Stomach smooth muscle (tissue), 2 donors: Measurements from ENCODE around the gene PCCB.
"Not testable (repeated sequence)": the region's sequence is repeated elsewhere in the genome, so short reads cannot be mapped to it uniquely, and the experiment has no call there.

Experiments used
- H3K27ac ChIP-seq: one replicate; pipeline ENCODE4 v1.7.0; 2013; ENCODE audit warnings: mild to moderate bottlenecking, low read length, inconsistent platforms
- H3K27me3 ChIP-seq, 2 donors: one replicate each; pipeline ENCODE4 v1.7.0; 2013; ENCODE audit warnings: low read length in 2 of 2; ENCODE audit not compliant: insufficient read depth in 2 of 2, control insufficient read depth in 1 of 2
- H3K36me3 ChIP-seq, 2 donors: one replicate each; pipeline ENCODE4 v1.7.0; 2013; ENCODE audit warnings: low read length in 2 of 2; ENCODE audit not compliant: control insufficient read depth in 2 of 2, insufficient read depth in 2 of 2
- H3K4me1 ChIP-seq: one replicate; pipeline ENCODE4 v1.7.0; 2013; ENCODE audit warnings: low read length; ENCODE audit not compliant: control insufficient read depth, insufficient read depth
- H3K4me3 ChIP-seq, 2 donors: one replicate each; pipeline ENCODE4 v1.7.0; 2013; ENCODE audit warnings: low read length in 2 of 2
- H3K9ac ChIP-seq, 2 donors: one replicate each; pipeline ENCODE4 v1.7.0; 2013; ENCODE audit warnings: low read length in 2 of 2, mild to moderate bottlenecking in 1 of 2
- H3K9me3 ChIP-seq, 2 donors: one replicate each; pipeline ENCODE4 v1.7.0; 2013; ENCODE audit warnings: low read length in 2 of 2; ENCODE audit not compliant: control insufficient read depth in 2 of 2
- donor health status: healthy.
- donor health status: Pancreatic carcinoma.

PCCB gene

DNA sequence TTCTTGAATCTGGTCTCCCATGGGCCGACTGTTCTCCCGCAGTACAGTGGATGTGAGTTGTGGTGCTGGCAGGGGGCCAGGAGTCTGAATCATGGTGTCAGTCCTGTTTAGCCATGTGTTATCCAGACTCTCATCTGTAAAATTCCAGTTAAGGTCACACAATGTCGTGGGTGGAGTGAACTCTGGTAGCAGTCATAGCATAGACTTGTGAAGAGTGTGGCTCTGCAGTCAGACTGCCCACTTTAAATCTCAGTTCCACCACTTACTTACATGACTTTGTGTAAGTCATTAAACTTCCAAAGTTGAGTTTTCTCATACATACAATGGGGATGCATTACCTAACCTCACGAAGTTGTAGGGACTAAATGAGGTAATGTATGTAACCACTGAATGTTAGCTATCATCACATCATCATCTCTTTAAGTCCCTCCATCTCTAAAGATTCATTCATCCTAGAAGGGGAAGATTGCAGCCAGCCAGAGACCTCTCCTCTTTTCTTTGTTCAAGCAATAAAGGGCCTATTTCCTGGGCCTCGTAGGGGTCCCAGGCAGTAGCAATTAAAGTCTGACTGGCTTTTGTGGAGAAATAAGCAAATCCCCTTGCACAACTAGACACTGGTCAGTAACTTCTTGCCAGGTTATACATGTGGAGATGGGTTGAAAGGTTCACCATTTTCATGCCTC is 93.9 kb downstream of the PCCB start:
- H3K9ac ChIP-seq: peak overlapping the region in 1 of 2 donors; percentile 13
- no peaks in the 10 kb centered on the region for H3K9me3 ChIP-seq
- no peaks in the 10 kb centered on the region for H3K27me3 ChIP-seq
- no peak overlapping the region for H3K27ac ChIP-seq
- H3K4me1 ChIP-seq: peaks cover 6% of the 10 kb centered on the region
- H3K4me3 ChIP-seq: peak overlapping the region in 1 of 2 donors; percentile 6
- peaks cover 12 to 17% of the 10 kb centered on the region in 2 donors for H3K36me3 ChIP-seq

DNA sequence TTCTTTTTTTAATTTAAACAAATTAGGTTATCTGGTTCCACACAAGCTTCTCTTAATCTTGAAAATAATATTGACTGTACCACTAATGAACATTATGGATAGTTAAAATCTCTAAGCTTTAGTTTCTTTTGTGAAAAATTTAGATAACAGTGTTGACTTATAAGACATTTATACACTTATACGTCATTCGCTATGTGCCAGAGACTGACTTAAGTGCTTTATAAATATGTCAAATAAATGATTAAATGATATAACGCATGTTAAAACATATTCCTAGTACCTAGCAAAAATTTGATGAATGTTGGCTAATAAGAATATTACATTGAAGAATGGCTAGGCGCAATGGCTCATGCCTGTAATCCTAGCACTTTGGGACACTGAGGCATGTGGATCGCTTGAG is 96.3 kb downstream of the PCCB start:
- H3K27me3 ChIP-seq: no peaks in the 10 kb centered on the region
- no peaks in the 10 kb centered on the region for H3K9me3 ChIP-seq
- H3K4me3 ChIP-seq: no peak overlapping the region
- H3K9ac ChIP-seq: no peak overlapping the region
- peaks cover 11% of the 10 kb centered on the region for H3K4me1 ChIP-seq
- H3K27ac ChIP-seq: no peak overlapping the region
- peaks cover 5 to 10% of the 10 kb centered on the region in 2 donors for H3K36me3 ChIP-seq

DNA sequence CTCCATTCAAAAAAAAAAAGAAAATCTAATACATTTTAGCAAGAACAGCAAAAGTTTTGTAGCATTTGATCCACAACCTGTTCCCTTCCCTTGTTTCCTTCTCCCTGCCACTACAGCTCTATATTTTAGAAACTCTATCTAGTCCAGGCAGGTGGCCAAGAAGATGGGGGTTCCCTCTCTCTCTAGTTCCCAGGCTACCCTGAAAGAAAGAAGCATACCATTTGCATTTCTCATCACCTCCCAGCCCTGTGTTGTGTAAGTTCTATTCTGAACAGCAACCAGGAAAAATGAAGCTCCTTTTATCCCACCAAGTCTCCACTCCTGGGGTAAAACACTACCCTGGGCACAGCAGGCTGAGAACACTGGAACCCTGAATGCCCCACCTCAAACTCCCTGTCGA is 100.0 kb downstream of the PCCB start:
- Histone ChIP-seq H3K27ac (peak overlapping the region; percentile 24), H3K4me3 (no peak overlapping the region), H3K27me3 (no peaks in the 10 kb centered on the region), H3K9me3 (no peaks in the 10 kb centered on the region), H3K9ac (no peak overlapping the region), H3K4me1 (peaks cover 5% of the 10 kb centered on the region), H3K36me3 (peaks cover 0 to 8% of the 10 kb centered on the region in 2 donors)

DNA sequence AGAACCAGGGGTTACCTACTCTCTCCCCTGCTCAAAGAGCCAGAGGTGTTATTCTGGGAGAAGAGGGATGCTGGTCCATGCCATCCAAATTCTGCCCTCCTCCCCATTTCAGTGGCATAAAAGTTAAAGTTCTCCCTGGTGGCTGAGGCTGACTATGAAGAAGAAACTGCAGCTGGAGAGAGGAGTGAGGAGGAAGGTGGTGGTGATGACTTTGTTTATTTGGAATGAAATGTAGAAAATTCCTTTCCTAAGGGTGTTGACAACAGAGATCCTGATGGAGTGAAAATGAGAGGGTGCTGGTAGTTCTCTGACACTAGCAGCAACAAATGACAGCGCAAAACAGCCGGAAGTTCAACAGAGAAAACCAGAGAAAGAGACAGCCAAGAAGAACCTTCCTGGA is 100.4 kb downstream of the PCCB start:
- Histone ChIP-seq H3K27me3 (no peaks in the 10 kb centered on the region), H3K36me3 (peaks cover 0 to 8% of the 10 kb centered on the region in 2 donors), H3K4me3 (no peak overlapping the region), H3K27ac (peak overlapping the region; percentile 24), H3K9ac (no peak overlapping the region), H3K4me1 (peaks cover 5% of the 10 kb centered on the region), H3K9me3 (no peaks in the 10 kb centered on the region)

DNA sequence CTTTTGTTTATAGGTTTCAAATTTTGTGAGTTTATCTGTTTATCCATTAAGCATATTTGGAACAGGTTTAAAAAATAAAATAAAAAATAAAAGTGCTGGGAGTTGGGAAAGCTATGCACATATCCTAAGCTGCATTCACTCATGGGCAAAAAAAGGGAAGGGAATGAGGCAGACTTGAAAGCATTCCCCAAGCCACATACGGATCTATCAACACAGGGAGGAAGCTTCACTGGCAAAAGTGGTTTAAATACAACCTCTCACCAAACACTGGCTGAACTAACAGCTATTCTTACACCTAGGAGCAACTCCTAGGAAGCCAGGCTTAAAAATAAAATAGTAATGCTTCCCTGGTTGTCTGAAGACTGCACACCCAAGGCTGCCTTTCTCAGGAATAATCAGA is 101.2 kb downstream of the PCCB start:
- Histone ChIP-seq H3K36me3 (peaks cover 0 to 8% of the 10 kb centered on the region in 2 donors), H3K4me1 (peaks cover 5% of the 10 kb centered on the region), H3K4me3 (no peak overlapping the region), H3K9ac (no peak overlapping the region), H3K27me3 (no peaks in the 10 kb centered on the region), H3K27ac (no peak overlapping the region), H3K9me3 (no peaks in the 10 kb centered on the region)

DNA sequence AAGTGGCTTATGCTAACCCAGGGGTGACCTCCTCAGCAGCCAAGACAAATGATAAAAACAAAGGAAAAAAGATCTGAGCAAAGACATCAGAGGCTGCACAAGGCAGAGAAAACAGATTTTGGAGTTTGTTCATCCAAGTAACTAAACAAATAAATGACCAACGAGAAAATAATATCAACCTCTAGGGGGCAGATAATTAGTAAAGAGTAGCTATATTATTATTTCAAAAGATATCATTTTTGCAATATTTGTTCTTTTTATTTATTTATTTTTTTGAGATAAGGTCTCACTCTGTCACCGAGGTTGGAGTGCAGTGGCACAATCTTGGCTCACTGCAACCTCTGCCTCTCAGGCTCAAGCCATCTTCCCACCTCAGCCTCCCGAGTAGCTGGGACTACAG is 101.8 kb downstream of the PCCB start:
- Histone ChIP-seq H3K36me3 (peaks cover 0 to 8% of the 10 kb centered on the region in 2 donors), H3K27ac (no peak overlapping the region), H3K9me3 (no peaks in the 10 kb centered on the region), H3K9ac (no peak overlapping the region), H3K4me1 (peaks cover 5% of the 10 kb centered on the region), H3K27me3 (no peaks in the 10 kb centered on the region), H3K4me3 (no peak overlapping the region)

DNA sequence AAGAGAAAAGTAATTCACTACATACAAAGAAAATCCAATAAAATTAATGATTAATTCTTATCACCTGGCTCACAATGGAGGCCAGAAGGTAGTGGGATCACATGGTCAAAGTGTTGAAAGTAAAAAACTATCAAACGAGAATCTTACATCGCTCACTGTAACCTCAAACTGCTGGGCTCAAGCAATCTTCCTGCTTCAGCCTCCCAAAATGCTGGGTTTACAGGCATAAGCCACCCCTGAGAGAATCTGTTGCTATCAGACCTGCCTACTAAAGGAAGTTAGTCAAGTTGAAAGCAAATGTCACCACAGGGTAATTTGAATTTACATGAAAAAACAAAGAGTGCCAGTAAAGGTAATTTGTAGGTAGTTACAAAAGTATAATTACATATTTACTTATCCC is 103.3 kb downstream of the PCCB start:
- Histone ChIP-seq H3K4me1 (peaks cover 5% of the 10 kb centered on the region), H3K36me3 (peaks cover 0 to 6% of the 10 kb centered on the region in 2 donors), H3K4me3 (no peak overlapping the region), H3K27me3 (no peaks in the 10 kb centered on the region), H3K27ac (no peak overlapping the region), H3K9me3 (no peaks in the 10 kb centered on the region), H3K9ac (no peak overlapping the region)

DNA sequence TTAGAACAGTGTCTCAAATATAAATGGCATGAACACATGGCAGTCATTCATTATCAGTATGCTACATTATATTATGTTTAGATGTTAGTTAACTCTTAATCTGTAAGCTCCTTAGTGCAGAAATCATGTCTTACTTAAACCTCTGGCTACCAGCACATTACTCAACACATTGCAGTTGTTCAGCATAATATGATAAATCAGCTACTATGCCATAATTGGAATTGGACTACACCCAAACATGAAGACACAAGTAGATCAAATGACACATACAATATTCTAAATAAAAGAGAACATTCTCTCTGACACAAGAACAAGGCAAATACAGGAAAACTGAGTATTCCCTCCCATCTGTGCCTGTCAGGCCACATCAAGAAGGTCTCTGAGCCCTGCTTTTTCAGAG is 116.1 kb downstream of the PCCB start:
- no peaks in the 10 kb centered on the region for H3K36me3 ChIP-seq
- no peak overlapping the region for H3K4me3 ChIP-seq
- H3K27ac ChIP-seq: no peak overlapping the region
- no peaks in the 10 kb centered on the region for H3K9me3 ChIP-seq
- H3K4me1 ChIP-seq: no peaks in the 10 kb centered on the region
- H3K9ac ChIP-seq: no peak overlapping the region
- no peaks in the 10 kb centered on the region for H3K27me3 ChIP-seq

DNA sequence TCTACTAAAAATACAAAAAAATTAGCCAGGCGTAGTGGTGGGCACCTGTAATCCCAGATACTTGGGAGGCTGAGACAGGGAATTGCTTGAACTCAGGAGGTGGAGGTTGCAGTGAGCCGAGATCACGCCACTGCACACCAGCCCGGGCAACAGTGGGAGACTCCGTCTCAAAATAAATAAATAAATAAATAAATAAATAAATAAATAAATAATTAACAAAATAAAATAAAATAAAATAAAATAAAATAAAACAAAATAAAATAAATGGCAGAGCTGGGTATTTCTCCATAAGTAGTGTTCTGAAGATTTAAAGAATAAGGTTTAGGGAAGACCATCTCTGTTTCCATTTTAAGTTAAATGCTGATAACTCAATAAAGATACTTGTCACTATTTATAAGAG is 125.7 kb downstream of the PCCB start:
- H3K9me3 ChIP-seq: not testable (repeated sequence)

DNA sequence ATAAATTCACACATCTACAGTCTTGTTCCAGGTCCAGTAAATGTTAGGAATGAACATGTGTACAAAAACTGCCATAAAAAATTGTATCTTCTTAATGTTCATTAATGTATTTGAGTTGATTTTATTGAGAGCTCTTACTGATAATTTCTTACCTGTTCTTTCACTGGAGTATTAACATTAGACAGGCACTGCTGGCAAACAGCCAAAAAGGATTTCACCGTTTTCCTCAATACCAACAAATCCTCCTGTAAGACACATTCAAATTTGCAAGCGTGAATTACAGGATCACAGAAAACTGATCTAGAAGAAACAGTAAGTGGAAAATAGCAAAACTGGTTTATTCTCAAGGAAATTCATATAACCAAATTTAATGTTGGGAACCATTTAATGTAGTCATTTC is 127.4 kb downstream of the PCCB start:
- H3K9ac ChIP-seq: no peak overlapping the region
- no peaks in the 10 kb centered on the region for H3K4me1 ChIP-seq
- no peaks in the 10 kb centered on the region for H3K27me3 ChIP-seq
- no peak overlapping the region for H3K4me3 ChIP-seq
- no peaks in the 10 kb centered on the region for H3K9me3 ChIP-seq
- peaks cover 2 to 3% of the 10 kb centered on the region in 2 donors for H3K36me3 ChIP-seq
- no peak overlapping the region for H3K27ac ChIP-seq

More for the DNA sequence above, 125.7 kb downstream of the PCCB start:
- H3K27ac ChIP-seq, H3K9ac ChIP-seq, H3K4me3 ChIP-seq, H3K36me3 ChIP-seq, H3K27me3 ChIP-seq, H3K4me1 ChIP-seq: not testable (repeated sequence)

DNA sequence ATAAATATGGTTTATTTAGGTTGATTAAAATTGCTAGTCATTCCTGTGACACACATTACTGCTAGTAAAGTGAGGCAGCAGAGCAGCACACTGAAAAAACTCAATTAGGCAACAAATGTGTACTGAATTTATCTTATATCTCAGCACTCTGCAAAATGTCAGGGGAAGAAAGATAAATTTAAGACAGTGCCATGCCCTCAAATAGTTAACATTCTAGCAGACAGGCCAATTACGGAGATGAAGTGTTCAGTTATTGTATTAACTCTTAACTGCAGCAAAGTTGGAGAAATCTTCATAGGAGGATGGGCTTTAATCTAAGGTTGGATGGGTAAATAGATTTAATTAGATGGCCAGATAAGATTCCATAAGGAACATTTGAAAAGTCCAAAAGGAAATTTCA is 127.9 kb downstream of the PCCB start:
- H3K27me3 ChIP-seq: no peaks in the 10 kb centered on the region
- H3K27ac ChIP-seq: no peak overlapping the region

More for the DNA sequence above, 127.9 kb downstream of the PCCB start:
- Histone ChIP-seq H3K4me3 (no peak overlapping the region), H3K36me3 (peaks cover 2 to 3% of the 10 kb centered on the region in 2 donors), H3K4me1 (no peaks in the 10 kb centered on the region), H3K9me3 (no peaks in the 10 kb centered on the region), H3K9ac (no peak overlapping the region)
